Suprapubic skin (tissue), 4 donors: ENCODE data around the gene HACE1. TPM values are rescaled to one million over a fixed set of nuclear protein-coding genes. Genes with fewer than 3 reads are reported as not detected.

Experiments
- DNase-seq, 2 donors: peaks; one replicate each; pipeline ENCODE4 v3.0.0-alpha.2; 2019; ENCODE audit warnings: low spot score in 2 of 2
- H3K27ac ChIP-seq: fragments of 200-600 bp; sonication (generic); one replicate; pipeline ENCODE4 v1.5.1; 2019
- H3K27me3 ChIP-seq: fragments of 200-600 bp; sonication (generic); one replicate; pipeline ENCODE4 v1.5.1; 2019
- H3K36me3 ChIP-seq: fragments of 200-600 bp; sonication (generic); one replicate; pipeline ENCODE4 v1.5.1; 2019
- H3K4me1 ChIP-seq: fragments of 200-600 bp; sonication (generic); one replicate; pipeline ENCODE4 v1.5.1; 2019
- H3K4me3 ChIP-seq: fragments of 200-600 bp; sonication (generic); one replicate; pipeline ENCODE4 v1.5.1; 2019; ENCODE audit warnings: mild to moderate bottlenecking
- H3K9me3 ChIP-seq: fragments of 200-600 bp; sonication (generic); one replicate; pipeline ENCODE4 v1.5.1; 2019
- CTCF ChIP-seq, 2 donors: fragments of 200-600 bp in 1 of 2; fragments of 450-650 bp in 1 of 2; sonication (generic) in 1 of 2; IDR thresholded peaks; one replicate each; pipeline ENCODE4 v1.5.1; 2016 to 2019; ENCODE audit warnings: antibody characterized with exemption in 2 of 2, mild to moderate bottlenecking in 1 of 2, moderate library complexity in 1 of 2
- EP300 ChIP-seq: sonication (generic); formaldehyde crosslinking; IDR thresholded peaks from one replicate; pipeline ENCODE4 v1.6.1; 2017; ENCODE audit warnings: antibody characterized with exemption
- POLR2A ChIP-seq, 2 donors: fragments of 450-650 bp; IDR thresholded peaks; one replicate each; pipeline ENCODE4 v1.6.1; 2017; ENCODE audit warnings: antibody characterized with exemption in 2 of 2, mild to moderate bottlenecking in 2 of 2, moderate library complexity in 2 of 2
- POLR2AphosphoS5 ChIP-seq, 3 donors: sonication (generic); formaldehyde crosslinking; IDR thresholded peaks; one replicate each; pipeline ENCODE4 v1.6.1; 2017; ENCODE audit warnings: antibody characterized with exemption in 3 of 3
- WGBS: methylation state at CpG from one replicate; pipeline ENCODE4 v1.1.5; 2018; 5-methylcytosine and 5-hydroxymethylcytosine counted together
- total RNA-seq, 4 donors: library from RNA; depleted of rRNA; stranded (reverse); fragments of >200 nt; gene quantifications; one replicate each; pipeline ENCODE4 v1.1.0, GENCODE V29; 2016

The HACE1 gene
- total RNA-seq, 4 donors from 2014 or later, result 8.8 to 26.0 (median 13.2) TPM

- H3K36me3 ChIP-seq, result no peaks in the 10 kb centered on the region
- H3K9me3 ChIP-seq, result no peaks in the 10 kb centered on the region
- no peak for TF ChIP-seq POLR2AphosphoS5 (IDR thresholded peaks at IDR 0.05)
- TF ChIP-seq POLR2A (IDR thresholded peaks at IDR 0.05), result no peak
- no peak for TF ChIP-seq EP300
- no peak for TF ChIP-seq CTCF (IDR thresholded peaks at IDR 0.05)
- no peaks in the 10 kb centered on the region for H3K4me1 ChIP-seq
- DNase-seq, result no peak
- H3K4me3 ChIP-seq, result no peak overlapping the region
- 61% methylated on average over 5 of the region's 5 CpGs for WGBS
- H3K27ac ChIP-seq, result no peak overlapping the region
- H3K27me3 ChIP-seq, result no peaks in the 10 kb centered on the region
Observed at GRCh38 chr6:104702126-104702841, 157.4 kb downstream of the HACE1 start.

- Histone ChIP-seq H3K36me3 (no peaks in the 10 kb centered on the region), H3K27ac (no peak overlapping the region), H3K4me1 (no peaks in the 10 kb centered on the region), H3K27me3 (no peaks in the 10 kb centered on the region), H3K4me3 (no peak overlapping the region), H3K9me3 (no peaks in the 10 kb centered on the region)
- DNase-seq, result no peak
- WGBS, result 59% methylated on average over 5 of the region's 5 CpGs
- TF ChIP-seq EP300 (no peak), POLR2A (IDR thresholded peaks at IDR 0.05) (no peak), POLR2AphosphoS5 (IDR thresholded peaks at IDR 0.05) (no peak), CTCF (IDR thresholded peaks at IDR 0.05) (no peak)
Observed at GRCh38 chr6:104700371-104701185, 159.1 kb downstream of the HACE1 start.

- Histone ChIP-seq H3K36me3 (no peaks in the 10 kb centered on the region), H3K4me1 (no peaks in the 10 kb centered on the region), H3K27ac (no peak overlapping the region), H3K4me3 (no peak overlapping the region), H3K9me3 (no peaks in the 10 kb centered on the region), H3K27me3 (no peaks in the 10 kb centered on the region)
- no peak for DNase-seq
- 74% methylated on average over 8 of the region's 8 CpGs for WGBS
- no peak for TF ChIP-seq POLR2AphosphoS5 (IDR thresholded peaks at IDR 0.05)
- no peak for TF ChIP-seq EP300
- TF ChIP-seq POLR2A (IDR thresholded peaks at IDR 0.05), result no peak
- TF ChIP-seq CTCF (IDR thresholded peaks at IDR 0.05), result no peak
Observed at GRCh38 chr6:104699593-104700329, 160.0 kb downstream of the HACE1 start.

- 91% methylated on average over 1 of the region's 1 CpG for WGBS
- no peak overlapping the region for H3K27ac ChIP-seq
- TF ChIP-seq EP300, result no peak
- TF ChIP-seq POLR2AphosphoS5 (IDR thresholded peaks at IDR 0.05), result no peak
- no peak for TF ChIP-seq CTCF (IDR thresholded peaks at IDR 0.05)
- TF ChIP-seq POLR2A (IDR thresholded peaks at IDR 0.05), result no peak
- no peaks in the 10 kb centered on the region for H3K9me3 ChIP-seq
- no peak for DNase-seq
- no peaks in the 10 kb centered on the region for H3K36me3 ChIP-seq
- no peaks in the 10 kb centered on the region for H3K4me1 ChIP-seq
- no peaks in the 10 kb centered on the region for H3K27me3 ChIP-seq
- H3K4me3 ChIP-seq, result no peak overlapping the region
Observed at GRCh38 chr6:104698979-104699378, 160.7 kb downstream of the HACE1 start.
